ENCODE results near the gene HTRA3. TPM values are rescaled to one million over a fixed set of nuclear protein-coding genes. Genes with fewer than 3 reads are reported as not detected.

Gene HTRA3
- total and polyA plus RNA-seq, 4 donors, result 0.36 to 1.2 (median 1.1) TPM

DNA sequence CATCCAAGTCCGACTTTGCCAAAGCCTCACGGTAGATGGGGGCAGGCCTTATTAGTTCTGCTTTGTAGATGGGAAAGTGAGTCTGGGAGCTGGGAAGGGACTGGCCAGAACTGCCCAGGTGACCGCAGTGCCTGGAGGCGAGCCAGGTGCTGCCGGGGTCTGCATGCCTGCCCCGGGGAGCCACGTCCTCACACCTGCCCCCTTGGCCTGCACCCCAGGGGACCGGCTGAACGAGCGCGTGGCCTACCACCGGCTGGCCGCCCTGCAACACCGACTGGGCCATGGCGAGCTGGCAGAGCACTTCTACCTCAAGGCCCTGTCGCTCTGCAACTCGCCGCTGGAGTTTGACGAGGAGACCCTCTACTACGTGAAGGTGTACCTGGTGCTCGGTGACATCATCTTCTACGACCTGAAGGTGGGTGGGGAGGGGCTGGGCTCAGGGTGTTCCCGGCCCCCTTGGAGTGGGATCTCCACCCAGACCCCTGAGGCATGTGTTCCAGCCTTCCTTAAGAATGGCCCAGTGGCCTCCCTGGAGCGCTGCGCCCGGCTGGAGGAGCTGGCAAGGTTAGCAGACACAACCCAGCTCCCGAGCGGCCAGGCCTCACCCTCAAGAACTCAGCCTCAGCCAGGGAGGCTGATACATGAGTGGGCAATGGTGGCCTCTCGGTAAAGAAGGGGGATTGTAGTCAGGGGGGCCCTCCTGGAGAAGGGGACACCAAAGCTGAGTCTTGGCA lies 32.1 kb upstream of the HTRA3 start (continued):
- TF ChIP-seq ZBTB33 (IDR thresholded peaks at IDR 0.05) (no peak), GABPA (IDR thresholded peaks at IDR 0.05 in 1 of 2, conservative IDR thresholded peaks at IDR 0.05 in 1 of 2) (no peak), EGR1 (IDR thresholded peaks at IDR 0.05; ENCODE audit: low read depth in 2 of 2) (no peak), CTCF (IDR thresholded peaks at IDR 0.05; ENCODE audit: low read depth, low read length, missing input control) (no peak), ATF3 (IDR thresholded peaks at IDR 0.05) (no peak), SP1 (IDR thresholded peaks at IDR 0.05) (no peak)

- H3K4me3 ChIP-seq (ENCODE audit: low read depth in 1 of 3, low read length in 3 of 3), result no peak overlapping the region
- 76% methylated on average over 14 of the region's 14 CpGs for WGBS
- no peak for DNase-seq (ENCODE audit: low spot score)
Measured at GRCh38 chr4:8238036-8238511, 31.5 kb upstream of the HTRA3 start.

More at GRCh38 chr4:8238036-8238511, 31.5 kb upstream of the HTRA3 start:
- no peaks in the 10 kb centered on the region for H3K9me3 ChIP-seq (ENCODE audit: control insufficient read depth in 4 of 4, low read length in 3 of 4)
- H3K9ac ChIP-seq (ENCODE audit: low read depth in 1 of 2, low read length in 2 of 2), result no peak overlapping the region
- H3K36me3 ChIP-seq (ENCODE audit: control insufficient read depth in 4 of 4, insufficient read depth in 3 of 4, low read depth in 1 of 4, low read length in 3 of 4), result peaks cover 20 to 54% (median 29%) of the 10 kb centered on the region in 4 donors
- H3K27ac ChIP-seq (ENCODE audit: low read depth in 1 of 2, low read length in 2 of 2), result no peak overlapping the region
- TF ChIP-seq NR2F2 (IDR thresholded peaks at IDR 0.05) (no peak), FOXA1 (IDR thresholded peaks at IDR 0.05) (no peak), FOXA2 (IDR thresholded peaks at IDR 0.05) (no peak), YY1 (IDR thresholded peaks at IDR 0.05) (no peak), RAD21 (IDR thresholded peaks at IDR 0.05) (no peak), CTCF (IDR thresholded peaks at IDR 0.05; ENCODE audit: low read depth, low read length, missing input control) (no peak), HNF4G (IDR thresholded peaks at IDR 0.05) (no peak), EGR1 (IDR thresholded peaks at IDR 0.05; ENCODE audit: low read depth in 2 of 2) (no peak), ATF3 (IDR thresholded peaks at IDR 0.05) (no peak), RXRA (IDR thresholded peaks at IDR 0.05) (no peak)
- H3K27me3 ChIP-seq (ENCODE audit: control insufficient read depth in 4 of 4, insufficient read depth in 4 of 4, low read length in 3 of 4), result no peaks in the 10 kb centered on the region
- H3K4me1 ChIP-seq (ENCODE audit: control insufficient read depth in 4 of 4, insufficient read depth in 4 of 4, low read length in 3 of 4), result peaks cover 0 to 10% (median 2%) of the 10 kb centered on the region in 4 donors

Measured in liver (tissue), 9 donors.